HG03457 (cell line): ENCODE measurements around the gene SOX5.
"Not testable (repeated sequence)": the region's sequence is repeated elsewhere in the genome, so short reads cannot be mapped to it uniquely, and the experiment has no call there.

Experiments
- ATAC-seq: cut with Tn5 transposase; IDR thresholded peaks from one replicate; pipeline ENCODE4 v1.9.1; 2021; ENCODE audit warnings: moderate number of reproducible peaks; ENCODE audit not compliant: unreplicated experiment

Gene SOX5

DNA sequence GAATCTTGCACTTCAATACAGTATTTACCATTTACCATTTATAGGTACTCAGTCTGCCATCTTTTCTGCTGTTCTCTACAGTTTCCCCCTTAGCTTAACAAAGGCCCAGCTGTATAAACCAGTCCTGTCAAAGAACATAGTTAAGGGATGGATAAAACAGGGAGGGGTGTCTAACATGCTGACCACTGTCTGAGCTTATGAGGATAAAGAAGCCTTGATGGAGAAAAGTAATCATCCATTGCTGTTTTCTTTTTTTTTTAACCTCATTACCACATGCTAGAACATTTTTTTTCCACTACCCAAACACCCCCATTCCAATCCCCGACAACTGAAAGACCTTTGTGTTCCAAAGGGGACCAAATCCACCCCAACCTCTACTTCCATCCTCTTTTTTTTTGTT lies 39.9 kb downstream of the SOX5 start:
- ATAC-seq, result no peak

- no peak for ATAC-seq
These were observed 43.1 kb downstream of the SOX5 start for GRCh38 chr12:23906329-23906728.

GRCh38 chr12:23899434-23899833 lies 50.0 kb downstream of the SOX5 start:
- no peak for ATAC-seq

GRCh38 chr12:23898121-23898520 lies 51.3 kb downstream of the SOX5 start:
- no peak for ATAC-seq

- ATAC-seq, result no peak
These were observed 53.7 kb downstream of the SOX5 start for GRCh38 chr12:23895792-23896218.

GRCh38 chr12:23893611-23894010 lies 55.9 kb downstream of the SOX5 start:
- no peak for ATAC-seq

- no peak for ATAC-seq
These were observed 58.4 kb downstream of the SOX5 start for GRCh38 chr12:23891115-23891514.

DNA sequence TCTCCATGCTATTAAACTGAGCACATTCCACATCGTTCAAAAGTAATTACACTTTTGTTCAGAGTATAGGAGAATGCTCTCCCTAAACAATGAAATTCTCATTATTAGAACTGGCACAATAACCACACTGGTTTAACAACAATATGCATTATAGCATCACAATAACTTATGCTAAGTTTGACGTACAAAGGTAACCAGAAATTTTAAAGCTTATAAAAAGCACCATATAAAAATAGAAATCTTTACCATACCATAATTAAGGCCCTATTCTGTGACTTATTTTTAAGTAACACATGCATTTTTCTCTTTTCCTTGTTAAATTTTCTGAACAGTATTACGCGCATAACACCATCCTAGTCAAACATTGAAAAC lies 60.4 kb downstream of the SOX5 start:
- no peak for ATAC-seq

DNA sequence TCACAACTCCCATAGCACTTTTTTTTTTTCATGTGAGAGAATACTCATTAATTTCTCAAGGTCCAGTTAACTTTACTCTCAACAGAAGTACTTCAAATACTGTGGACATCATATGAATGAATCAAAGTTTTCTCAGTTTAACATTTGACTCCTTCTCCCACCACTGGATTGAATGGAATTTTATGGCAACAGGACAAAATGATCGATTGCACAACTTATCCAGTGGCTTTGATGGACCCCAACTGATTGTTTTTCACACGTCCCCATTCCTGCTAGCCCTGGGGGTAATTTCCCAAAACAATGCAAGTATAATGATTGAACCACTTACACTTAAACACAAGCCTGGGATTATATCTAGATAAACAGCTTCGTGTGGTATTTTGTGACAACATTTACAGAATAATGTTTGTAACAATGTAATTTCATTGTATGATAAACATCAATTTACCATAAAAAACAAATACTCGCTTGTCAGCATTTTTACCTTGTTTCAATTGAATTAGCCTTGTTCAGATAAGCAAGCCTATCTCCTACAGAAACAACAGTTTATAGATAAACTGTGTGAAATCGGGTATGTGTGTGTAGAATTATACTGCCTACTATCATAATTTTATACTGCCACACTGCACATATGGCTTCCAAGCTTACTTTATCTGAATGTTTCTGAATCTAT lies 60.9 kb downstream of the SOX5 start:
- no peak for ATAC-seq

DNA sequence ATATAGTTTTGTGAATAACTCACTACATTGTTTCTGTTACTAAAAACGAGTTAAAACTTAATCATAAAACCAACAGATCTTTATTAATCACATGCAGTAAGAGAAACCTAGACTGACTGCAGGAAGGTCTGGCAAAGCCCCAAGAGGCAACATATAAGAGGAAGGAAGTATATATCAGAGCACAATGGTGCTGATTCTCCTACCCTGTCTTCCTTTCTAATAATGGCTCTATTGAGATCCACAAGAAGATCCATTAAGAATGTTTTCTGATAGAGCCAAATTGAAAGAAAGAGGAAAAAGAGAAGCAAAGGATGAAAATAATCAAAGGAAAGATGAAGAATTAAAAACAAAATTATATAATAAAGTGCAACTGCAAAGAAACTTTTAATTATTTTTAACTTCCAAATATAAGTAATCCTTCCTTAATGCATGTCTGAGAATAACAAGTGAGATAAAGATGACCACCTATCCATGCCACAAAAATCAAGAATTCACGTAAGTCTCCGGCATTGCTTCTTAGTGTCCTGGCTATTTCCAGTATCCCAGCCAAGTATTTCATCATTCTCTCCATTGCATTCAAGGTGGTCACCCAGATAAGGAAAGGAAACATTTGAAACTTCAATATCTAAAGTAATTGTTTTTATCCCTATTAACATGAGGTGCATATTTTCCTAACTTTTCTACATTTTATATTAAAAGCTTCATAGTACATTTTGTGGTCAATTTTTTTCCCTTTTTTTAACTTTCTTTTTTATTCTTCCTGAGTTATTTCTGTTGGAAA lies 62.2 kb downstream of the SOX5 start:
- ATAC-seq, result no peak

DNA sequence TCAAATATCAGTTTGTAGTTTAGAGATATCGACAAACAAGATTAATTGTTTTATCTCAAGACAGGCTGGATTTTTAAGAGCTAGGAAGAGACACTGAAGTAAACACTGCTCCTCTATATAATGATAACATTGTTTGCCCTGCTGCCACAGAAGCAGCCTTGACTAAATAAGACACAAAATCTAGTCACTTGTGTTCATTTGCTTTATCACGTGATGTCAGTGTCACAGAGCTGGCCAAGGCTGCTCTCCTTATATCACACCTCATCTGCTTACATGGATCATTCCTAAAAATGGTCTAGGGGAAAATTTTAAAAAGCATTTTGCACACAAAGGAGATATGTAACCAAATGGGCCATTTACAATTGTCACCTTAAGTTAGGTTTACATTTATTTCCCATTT lies 64.1 kb downstream of the SOX5 start:
- ATAC-seq, result no peak

DNA sequence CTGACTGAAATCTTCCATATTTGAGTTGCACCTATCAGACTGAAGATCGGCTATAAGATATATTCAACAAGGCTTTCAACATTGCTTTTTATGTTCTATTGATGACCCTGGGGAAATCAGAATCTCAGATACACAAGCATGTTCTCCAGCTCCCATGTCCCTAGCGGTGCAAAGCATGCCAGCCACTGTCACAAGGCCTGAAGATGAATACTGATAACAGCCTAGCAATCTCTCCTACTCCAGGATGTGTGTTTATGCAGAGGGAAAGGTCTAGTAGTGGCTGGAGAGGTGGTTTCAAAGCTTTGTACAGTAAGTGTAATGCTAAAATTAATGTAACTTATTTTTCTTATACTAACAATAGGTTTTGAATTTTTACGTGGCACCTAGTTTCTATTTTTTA lies 64.6 kb downstream of the SOX5 start:
- ATAC-seq, result no peak

DNA sequence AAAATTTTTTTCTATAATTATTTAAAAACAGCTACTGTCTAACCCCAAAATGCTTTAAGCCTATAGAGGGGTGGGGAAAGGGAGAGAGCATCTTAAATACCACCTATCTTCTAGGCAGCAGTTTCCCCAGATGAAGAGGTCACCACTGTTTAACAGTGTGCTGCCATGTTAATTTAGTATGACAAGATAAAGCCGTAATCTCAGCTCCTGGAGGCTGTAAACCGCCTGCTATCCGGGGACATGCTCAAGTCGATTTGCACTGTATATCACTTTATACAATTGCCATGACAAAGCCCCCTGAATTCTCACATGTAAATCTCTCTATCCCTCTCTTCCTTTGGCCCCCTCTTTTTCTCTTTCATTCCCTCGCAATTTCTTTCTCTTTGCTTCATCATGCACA lies 68.5 kb downstream of the SOX5 start:
- ATAC-seq, result no peak

GRCh38 chr12:23876618-23877017 lies 72.9 kb downstream of the SOX5 start:
- ATAC-seq, result not testable (repeated sequence)

GRCh38 chr12:23867794-23868193 lies 81.7 kb downstream of the SOX5 start:
- no peak for ATAC-seq

DNA sequence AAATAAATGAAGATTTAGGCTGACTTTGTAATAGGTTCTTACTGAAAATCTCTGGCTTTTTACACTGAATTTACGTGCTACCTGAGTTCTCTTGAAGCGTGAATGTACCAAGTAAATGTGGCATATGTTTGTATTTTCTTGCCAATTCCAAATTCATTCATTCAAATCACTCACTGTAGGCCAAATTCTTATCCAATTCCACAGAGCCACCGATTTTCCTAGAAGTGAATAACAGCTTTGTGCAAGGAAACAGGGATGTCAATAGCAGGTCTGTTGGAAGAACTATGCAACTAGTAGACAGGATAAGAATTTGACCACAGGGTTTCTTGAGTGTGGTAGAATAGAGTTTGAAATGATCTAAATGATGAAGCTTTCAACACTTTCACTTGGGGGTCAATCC lies 86.8 kb downstream of the SOX5 start:
- no peak for ATAC-seq

- ATAC-seq, result no peak
These were observed 89.5 kb downstream of the SOX5 start for GRCh38 chr12:23860019-23860418.

DNA sequence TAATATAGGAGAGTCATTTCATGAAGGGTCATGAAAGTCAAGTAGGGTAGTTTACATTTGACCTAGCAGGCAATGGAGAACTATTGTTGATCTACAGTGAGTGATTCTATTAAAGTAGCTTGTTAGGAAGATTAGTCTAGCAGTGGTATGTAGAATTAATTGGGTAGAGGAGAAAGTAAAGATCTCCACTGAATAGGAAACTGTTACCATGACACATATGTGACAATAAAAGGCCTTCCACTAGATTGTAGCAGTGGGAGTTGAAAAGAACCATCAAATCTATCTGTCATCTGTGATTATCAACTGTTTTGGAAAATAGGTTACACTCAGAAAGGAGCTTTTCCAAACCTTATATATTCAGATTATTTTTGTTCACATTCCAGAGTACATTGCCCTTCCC lies 92.3 kb downstream of the SOX5 start:
- no peak for ATAC-seq

DNA sequence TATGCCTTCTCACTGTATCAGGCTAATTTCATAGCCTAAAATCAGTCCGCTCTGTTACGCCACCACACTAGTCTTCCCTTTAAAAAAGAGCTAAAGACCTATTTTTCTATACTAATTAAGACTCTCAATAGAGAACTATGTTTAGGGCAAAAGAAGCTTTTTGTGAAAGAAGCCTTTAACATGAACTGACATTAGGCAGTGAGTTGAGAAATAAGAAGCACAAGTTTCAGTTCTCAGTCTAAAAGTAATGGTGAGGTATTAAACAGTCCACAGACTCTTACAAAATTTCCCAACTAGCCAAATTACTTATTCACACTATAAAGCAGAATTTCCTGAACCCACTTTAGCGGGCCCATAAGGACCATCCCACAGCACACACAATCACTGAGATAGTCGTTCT lies 93.7 kb downstream of the SOX5 start:
- no peak for ATAC-seq

- no peak for ATAC-seq
These were observed 94.9 kb downstream of the SOX5 start for GRCh38 chr12:23854598-23854997.

- no peak for ATAC-seq
These were observed 95.8 kb downstream of the SOX5 start for GRCh38 chr12:23853640-23854039.

- no peak for ATAC-seq
These were observed 97.9 kb downstream of the SOX5 start for GRCh38 chr12:23851602-23852001.

GRCh38 chr12:23847857-23848256 lies 101.6 kb downstream of the SOX5 start:
- ATAC-seq, result no peak
